Suprapubic skin (tissue), 4 donors: ENCODE data around the gene RPP25L. TPM values are rescaled to one million over a fixed set of nuclear protein-coding genes. Genes with fewer than 3 reads are reported as not detected.
A peak's percentile ranks its signal among the peaks of the same experiment; 100 is the strongest.

Experiments
- DNase-seq, 2 donors: peaks; one replicate each; pipeline ENCODE4 v3.0.0-alpha.2; 2019; ENCODE audit warnings: low spot score in 2 of 2
- H3K27ac ChIP-seq: fragments of 200-600 bp; sonication (generic); one replicate; pipeline ENCODE4 v1.5.1; 2019
- H3K27me3 ChIP-seq: fragments of 200-600 bp; sonication (generic); one replicate; pipeline ENCODE4 v1.5.1; 2019
- H3K36me3 ChIP-seq: fragments of 200-600 bp; sonication (generic); one replicate; pipeline ENCODE4 v1.5.1; 2019
- H3K4me1 ChIP-seq: fragments of 200-600 bp; sonication (generic); one replicate; pipeline ENCODE4 v1.5.1; 2019
- H3K4me3 ChIP-seq: fragments of 200-600 bp; sonication (generic); one replicate; pipeline ENCODE4 v1.5.1; 2019; ENCODE audit warnings: mild to moderate bottlenecking
- H3K9me3 ChIP-seq: fragments of 200-600 bp; sonication (generic); one replicate; pipeline ENCODE4 v1.5.1; 2019
- EP300 ChIP-seq: sonication (generic); formaldehyde crosslinking; IDR thresholded peaks from one replicate; pipeline ENCODE4 v1.6.1; 2017; ENCODE audit warnings: antibody characterized with exemption
- POLR2A ChIP-seq, 2 donors: fragments of 450-650 bp; IDR thresholded peaks; one replicate each; pipeline ENCODE4 v1.6.1; 2017; ENCODE audit warnings: antibody characterized with exemption in 2 of 2, mild to moderate bottlenecking in 2 of 2, moderate library complexity in 2 of 2
- POLR2AphosphoS5 ChIP-seq, 3 donors: sonication (generic); formaldehyde crosslinking; IDR thresholded peaks; one replicate each; pipeline ENCODE4 v1.6.1; 2017; ENCODE audit warnings: antibody characterized with exemption in 3 of 3
- WGBS: methylation state at CpG from one replicate; pipeline ENCODE4 v1.1.5; 2018; 5-methylcytosine and 5-hydroxymethylcytosine counted together
- total RNA-seq, 4 donors: library from RNA; depleted of rRNA; stranded (reverse); fragments of >200 nt; gene quantifications; one replicate each; pipeline ENCODE4 v1.1.0, GENCODE V29; 2016
- TF ChIP-seq, protein P1 (sequence below), 2 donors: fragments of 200-600 bp in 1 of 2; fragments of 450-650 bp in 1 of 2; sonication (generic) in 1 of 2; IDR thresholded peaks; one replicate each; pipeline ENCODE4 v1.5.1; 2016 to 2019; ENCODE audit warnings: antibody characterized with exemption in 2 of 2, mild to moderate bottlenecking in 1 of 2, moderate library complexity in 1 of 2

Gene RPP25L, protein sequence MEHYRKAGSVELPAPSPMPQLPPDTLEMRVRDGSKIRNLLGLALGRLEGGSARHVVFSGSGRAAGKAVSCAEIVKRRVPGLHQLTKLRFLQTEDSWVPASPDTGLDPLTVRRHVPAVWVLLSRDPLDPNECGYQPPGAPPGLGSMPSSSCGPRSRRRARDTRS
- 10 to 100 TPM; 20.3 to 50.4 (median 25.1) TPM for total RNA-seq

DNA sequence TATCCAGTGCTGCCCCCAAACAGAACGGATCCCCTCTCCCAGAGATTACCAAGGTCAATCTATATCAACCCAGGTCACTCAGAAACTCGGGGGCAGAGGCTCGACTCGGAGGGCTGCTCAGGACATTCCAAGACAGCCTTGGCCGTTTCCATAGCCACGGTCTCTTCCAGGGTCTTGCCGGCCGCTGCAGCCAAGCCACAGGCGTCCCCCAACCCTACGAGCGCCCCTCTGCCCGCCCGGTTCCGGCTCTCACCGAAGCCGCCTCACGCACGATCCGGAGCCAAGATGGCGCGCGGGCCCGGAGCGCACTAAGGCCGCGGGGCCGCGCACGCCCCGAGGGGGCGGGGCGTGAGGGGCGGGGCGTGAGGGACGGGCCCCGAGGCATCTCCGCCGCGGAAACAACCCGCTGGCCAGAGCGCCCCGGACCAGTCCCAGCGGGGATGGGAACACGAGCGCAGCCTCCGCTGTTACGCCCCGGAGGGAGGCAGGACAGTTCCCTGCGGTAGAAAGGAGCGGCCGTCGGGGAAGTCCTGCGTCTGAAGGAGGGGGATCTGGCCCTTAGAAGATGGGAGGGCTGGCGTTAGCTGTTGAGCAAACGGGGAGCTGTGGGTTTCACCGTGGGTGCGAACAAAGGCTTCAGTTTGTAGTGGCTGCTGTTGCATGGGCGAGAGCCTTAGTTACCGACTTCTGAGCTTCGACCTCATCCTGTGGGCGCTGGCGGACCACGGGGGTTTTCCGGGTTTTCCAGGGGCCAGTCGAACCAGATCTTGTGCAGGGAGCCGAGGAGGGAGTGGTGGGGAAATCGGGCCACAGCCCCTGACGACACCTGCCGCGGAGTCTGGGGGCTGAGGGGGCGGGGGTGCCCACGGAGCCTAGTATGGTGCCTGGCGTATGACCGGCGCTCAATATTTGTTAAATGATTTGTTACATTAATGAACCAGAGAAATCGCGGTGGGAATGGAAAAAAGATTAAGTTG, at the start of gene RPP25L:
Gene RPP25L (minus strand): TSS at position 287 of the 977 bp plus-strand sequence. CDS start 801 bp downstream, outside the sequence.
- peaks cover 35% of the 10 kb centered on the region for H3K36me3 ChIP-seq
- peaks cover 25% of the 10 kb centered on the region for H3K4me1 ChIP-seq
- H3K4me3 ChIP-seq: peak within 1 kb of the TSS; percentile 64
- peak in 1 of 2 donors; percentile 89 for DNase-seq
- TF ChIP-seq EP300 (no peak), POLR2A (IDR thresholded peaks at IDR 0.05) (peak in 1 of 2 donors; percentile 10), POLR2AphosphoS5 (IDR thresholded peaks at IDR 0.05) (no peak)
- TF ChIP-seq, protein P1, sequence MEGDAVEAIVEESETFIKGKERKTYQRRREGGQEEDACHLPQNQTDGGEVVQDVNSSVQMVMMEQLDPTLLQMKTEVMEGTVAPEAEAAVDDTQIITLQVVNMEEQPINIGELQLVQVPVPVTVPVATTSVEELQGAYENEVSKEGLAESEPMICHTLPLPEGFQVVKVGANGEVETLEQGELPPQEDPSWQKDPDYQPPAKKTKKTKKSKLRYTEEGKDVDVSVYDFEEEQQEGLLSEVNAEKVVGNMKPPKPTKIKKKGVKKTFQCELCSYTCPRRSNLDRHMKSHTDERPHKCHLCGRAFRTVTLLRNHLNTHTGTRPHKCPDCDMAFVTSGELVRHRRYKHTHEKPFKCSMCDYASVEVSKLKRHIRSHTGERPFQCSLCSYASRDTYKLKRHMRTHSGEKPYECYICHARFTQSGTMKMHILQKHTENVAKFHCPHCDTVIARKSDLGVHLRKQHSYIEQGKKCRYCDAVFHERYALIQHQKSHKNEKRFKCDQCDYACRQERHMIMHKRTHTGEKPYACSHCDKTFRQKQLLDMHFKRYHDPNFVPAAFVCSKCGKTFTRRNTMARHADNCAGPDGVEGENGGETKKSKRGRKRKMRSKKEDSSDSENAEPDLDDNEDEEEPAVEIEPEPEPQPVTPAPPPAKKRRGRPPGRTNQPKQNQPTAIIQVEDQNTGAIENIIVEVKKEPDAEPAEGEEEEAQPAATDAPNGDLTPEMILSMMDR (IDR thresholded peaks at IDR 0.05): no peak
- no peaks in the 10 kb centered on the region for H3K9me3 ChIP-seq
- under 1% methylated on average over 21 of the region's 77 CpGs for WGBS
- H3K27me3 ChIP-seq: no peaks in the 10 kb centered on the region
- peak within 1 kb of the TSS; percentile 84 for H3K27ac ChIP-seq

DNA sequence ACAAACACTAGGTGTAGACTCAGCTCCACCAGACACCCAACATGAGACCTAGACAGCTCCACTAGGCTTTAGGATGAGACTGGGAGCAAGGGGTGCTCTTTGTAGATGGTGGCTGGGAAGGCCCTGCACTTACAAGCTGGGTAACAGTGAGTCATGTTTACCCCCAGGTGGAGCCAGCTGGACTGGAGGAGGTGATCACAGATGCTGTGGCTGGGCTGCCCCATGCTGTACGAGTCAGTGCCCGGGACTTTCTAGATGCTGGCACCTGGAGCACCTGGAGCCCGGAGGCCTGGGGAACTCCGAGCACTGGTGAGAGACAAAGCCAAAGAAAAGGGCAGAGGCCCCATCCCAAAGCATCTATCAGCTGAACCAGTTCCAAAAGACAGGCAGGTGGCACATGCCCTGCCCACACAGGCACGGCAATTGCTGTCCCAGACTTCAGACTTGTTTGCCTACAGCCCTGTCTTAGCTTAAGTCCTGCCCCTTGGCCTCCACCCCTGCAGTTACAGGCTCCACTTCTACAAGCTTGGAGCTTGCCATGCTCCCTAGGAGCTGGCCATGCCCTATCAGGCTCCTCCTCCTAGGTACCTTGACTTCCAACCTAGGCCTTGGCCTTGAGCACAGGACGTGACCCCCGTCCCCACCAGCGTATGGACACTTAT, 47.8 kb upstream of the RPP25L start:
- H3K4me3 ChIP-seq: no peak overlapping the region
- peaks cover 28% of the 10 kb centered on the region for H3K36me3 ChIP-seq
- no peaks in the 10 kb centered on the region for H3K9me3 ChIP-seq
- H3K4me1 ChIP-seq: peaks cover 76% of the 10 kb centered on the region
- TF ChIP-seq POLR2AphosphoS5 (IDR thresholded peaks at IDR 0.05) (no peak), EP300 (no peak), POLR2A (IDR thresholded peaks at IDR 0.05) (no peak)
- TF ChIP-seq, protein P1 (IDR thresholded peaks at IDR 0.05): no peak
- DNase-seq: no peak
- peak overlapping the region; percentile 61 for H3K27ac ChIP-seq
- H3K27me3 ChIP-seq: no peaks in the 10 kb centered on the region
- 56% methylated on average over 4 of the region's 8 CpGs for WGBS

DNA sequence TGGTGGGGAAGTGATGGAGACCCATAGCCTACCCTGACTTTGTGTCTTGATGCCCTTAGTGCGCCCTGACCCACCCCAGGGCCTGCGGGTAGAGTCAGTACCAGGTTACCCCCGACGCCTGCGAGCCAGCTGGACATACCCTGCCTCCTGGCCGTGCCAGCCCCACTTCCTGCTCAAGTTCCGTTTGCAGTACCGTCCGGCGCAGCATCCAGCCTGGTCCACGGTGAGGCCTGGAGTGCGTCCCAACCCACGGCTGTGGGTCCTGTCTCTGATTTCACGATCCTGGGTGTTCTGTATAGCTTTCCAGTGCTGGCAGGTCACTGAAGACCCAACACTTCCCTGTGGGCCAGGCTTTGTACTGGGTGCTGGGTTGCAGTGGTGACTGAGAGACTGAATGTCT, 46.6 kb upstream of the RPP25L start:
- 78% methylated on average over 14 of the region's 14 CpGs for WGBS
- H3K4me3 ChIP-seq: no peak overlapping the region

DNA sequence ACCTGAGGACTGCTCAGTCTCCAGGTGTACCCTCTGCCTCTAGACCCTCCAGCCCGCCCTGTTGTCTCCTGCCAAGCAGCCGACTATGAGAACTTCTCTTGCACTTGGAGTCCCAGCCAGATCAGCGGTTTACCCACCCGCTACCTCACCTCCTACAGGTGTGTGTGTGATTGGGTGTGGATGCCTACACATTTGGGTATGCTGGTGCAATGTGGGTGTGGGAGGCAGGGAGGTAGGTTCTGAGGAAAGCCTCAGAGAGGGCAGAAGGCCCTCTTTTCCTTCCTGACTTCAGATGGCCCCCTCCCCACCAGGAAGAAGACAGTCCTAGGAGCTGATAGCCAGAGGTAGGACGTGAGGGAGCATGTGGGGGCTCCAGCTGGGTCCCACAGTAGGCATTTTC, 45.1 kb upstream of the RPP25L start:
- H3K36me3 ChIP-seq: peaks cover 28% of the 10 kb centered on the region
- no peak overlapping the region for H3K27ac ChIP-seq
- H3K27me3 ChIP-seq: no peaks in the 10 kb centered on the region
- DNase-seq: no peak
- no peak overlapping the region for H3K4me3 ChIP-seq
- WGBS: 81% methylated on average over 4 of the region's 5 CpGs
- no peaks in the 10 kb centered on the region for H3K9me3 ChIP-seq
- TF ChIP-seq POLR2AphosphoS5 (IDR thresholded peaks at IDR 0.05): no peak
- peaks cover 78% of the 10 kb centered on the region for H3K4me1 ChIP-seq

More for the DNA sequence above, 46.6 kb upstream of the RPP25L start:
- Histone ChIP-seq H3K27ac (no peak overlapping the region), H3K9me3 (no peaks in the 10 kb centered on the region), H3K27me3 (no peaks in the 10 kb centered on the region), H3K4me1 (peaks cover 76% of the 10 kb centered on the region), H3K36me3 (peaks cover 28% of the 10 kb centered on the region)
- no peak for DNase-seq
- TF ChIP-seq EP300 (no peak), POLR2AphosphoS5 (IDR thresholded peaks at IDR 0.05) (no peak), POLR2A (IDR thresholded peaks at IDR 0.05) (no peak)
- TF ChIP-seq, protein P1 (IDR thresholded peaks at IDR 0.05): no peak

DNA sequence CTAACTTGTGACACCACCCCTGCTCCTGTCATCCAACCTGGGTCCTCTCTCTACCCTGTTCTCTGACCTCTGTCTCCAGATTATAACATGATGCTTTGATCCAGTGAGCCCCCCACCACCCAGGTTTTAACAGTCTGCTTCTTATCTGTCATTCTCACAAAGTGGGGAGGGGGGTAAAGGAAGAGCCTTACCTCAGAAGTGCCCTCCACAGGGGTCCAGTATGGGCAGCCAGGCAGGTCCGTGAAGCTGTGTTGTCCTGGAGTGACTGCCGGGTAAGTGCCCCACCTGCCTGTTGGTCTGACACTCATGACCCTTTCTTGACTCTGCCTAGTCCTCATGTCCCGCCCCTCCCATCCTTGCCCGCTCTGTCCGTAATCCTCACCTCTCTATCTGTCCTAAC, 43.5 kb upstream of the RPP25L start:
- no peak for DNase-seq
- WGBS: 62% methylated on average over 5 of the region's 5 CpGs
- no peak overlapping the region for H3K4me3 ChIP-seq
- H3K27me3 ChIP-seq: no peaks in the 10 kb centered on the region
- H3K4me1 ChIP-seq: peaks cover 79% of the 10 kb centered on the region
- no peaks in the 10 kb centered on the region for H3K9me3 ChIP-seq
- TF ChIP-seq POLR2A (IDR thresholded peaks at IDR 0.05) (no peak), EP300 (no peak), POLR2AphosphoS5 (IDR thresholded peaks at IDR 0.05) (no peak)
- TF ChIP-seq, protein P1 (IDR thresholded peaks at IDR 0.05): no peak
- peak overlapping the region; percentile 71 for H3K27ac ChIP-seq
- peaks cover 13% of the 10 kb centered on the region for H3K36me3 ChIP-seq
